GM12872 (cell line): Measurements from ENCODE around the gene TSPAN33.

ENCODE experiments used
- TF ChIP-seq, protein P1 (sequence below): IDR thresholded peaks from 3 replicates; pipeline ENCODE4 v1.5.1; 2011; ENCODE audit warnings: low read depth, mild to moderate bottlenecking, low read length, moderate library complexity; ENCODE audit not compliant: insufficient read depth

The TSPAN33 gene

DNA sequence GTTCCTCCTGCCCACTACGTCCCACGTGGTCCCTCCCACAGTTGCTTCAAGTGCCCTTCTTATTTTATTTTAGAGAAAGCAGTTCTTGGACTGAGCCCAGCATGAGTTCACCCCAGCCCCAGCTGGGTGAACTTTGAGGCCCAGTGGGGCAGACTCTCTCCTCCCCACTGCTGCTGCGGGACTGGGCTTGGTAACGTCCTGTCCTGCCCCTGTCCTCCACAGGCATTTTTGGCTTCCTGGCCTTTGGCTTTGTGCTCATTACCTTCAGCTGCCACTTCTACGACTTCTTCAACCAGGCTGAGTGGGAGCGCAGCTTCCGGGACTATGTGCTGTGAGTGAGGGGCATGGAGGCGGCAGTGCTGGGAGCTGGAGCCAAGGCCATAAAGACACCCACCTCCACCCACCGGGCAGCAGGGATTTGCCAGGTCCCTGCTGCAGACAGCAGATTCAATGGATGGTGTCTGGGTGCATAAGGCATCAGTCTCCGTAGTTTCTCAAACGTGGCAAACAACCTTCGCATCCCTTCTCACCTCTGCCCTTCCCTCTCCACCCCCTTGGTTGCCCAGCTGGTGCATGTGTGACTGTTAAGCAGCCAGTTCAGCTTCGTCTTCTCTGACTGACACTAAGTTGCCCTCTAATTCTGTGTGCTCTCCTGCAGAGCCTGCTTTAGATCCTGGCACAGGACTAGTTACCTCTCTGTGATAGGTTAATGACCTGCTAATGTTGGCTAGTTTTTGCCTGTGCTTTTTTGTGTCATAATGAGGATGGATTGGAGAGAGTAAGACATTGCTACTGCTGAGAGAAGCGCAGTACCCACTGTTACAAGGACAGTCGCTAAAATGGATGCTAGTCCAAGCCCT, 64.8 kb downstream of the TSPAN33 start:
- TF ChIP-seq, protein P1, sequence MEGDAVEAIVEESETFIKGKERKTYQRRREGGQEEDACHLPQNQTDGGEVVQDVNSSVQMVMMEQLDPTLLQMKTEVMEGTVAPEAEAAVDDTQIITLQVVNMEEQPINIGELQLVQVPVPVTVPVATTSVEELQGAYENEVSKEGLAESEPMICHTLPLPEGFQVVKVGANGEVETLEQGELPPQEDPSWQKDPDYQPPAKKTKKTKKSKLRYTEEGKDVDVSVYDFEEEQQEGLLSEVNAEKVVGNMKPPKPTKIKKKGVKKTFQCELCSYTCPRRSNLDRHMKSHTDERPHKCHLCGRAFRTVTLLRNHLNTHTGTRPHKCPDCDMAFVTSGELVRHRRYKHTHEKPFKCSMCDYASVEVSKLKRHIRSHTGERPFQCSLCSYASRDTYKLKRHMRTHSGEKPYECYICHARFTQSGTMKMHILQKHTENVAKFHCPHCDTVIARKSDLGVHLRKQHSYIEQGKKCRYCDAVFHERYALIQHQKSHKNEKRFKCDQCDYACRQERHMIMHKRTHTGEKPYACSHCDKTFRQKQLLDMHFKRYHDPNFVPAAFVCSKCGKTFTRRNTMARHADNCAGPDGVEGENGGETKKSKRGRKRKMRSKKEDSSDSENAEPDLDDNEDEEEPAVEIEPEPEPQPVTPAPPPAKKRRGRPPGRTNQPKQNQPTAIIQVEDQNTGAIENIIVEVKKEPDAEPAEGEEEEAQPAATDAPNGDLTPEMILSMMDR, result no peak

DNA sequence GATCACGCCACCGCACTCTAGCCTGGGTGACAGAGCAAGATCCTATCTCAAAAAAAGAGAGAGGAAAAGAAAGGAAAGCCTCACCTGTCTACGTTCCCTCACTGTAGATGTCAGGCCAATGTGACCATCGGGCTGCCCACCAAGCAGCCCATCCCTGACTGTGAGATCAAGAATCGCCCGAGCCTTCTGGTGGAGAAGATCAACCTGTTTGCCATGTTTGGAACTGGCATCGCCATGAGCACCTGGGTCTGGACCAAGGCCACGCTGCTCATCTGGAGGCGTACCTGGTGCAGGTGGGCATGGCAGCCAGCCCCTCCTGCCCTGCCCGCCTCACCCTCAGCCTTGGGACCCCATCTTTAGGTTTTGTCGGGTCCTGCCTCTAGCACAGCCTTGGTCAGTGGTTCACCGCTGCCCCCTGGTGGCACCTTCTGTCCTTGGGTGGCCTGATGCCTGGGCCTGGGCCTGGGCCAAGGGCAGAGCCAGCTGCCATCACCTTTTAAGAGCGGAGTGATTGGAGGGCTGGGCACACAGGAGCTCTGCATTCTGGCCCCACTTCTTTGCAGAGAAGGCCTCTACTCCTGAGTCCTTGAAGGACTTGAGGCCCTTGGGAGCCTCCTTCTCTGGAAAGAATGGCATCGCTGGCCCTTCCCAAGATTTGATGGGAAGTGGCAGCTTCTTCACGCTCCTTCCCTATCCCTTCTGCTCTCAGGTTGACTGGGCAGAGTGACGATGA, 65.9 kb downstream of the TSPAN33 start:
- TF ChIP-seq, protein P1, result peak; percentile 89

GRCh38 chr7:129210989-129211312, 66.4 kb downstream of the TSPAN33 start:
- TF ChIP-seq, protein P1, result no peak

DNA sequence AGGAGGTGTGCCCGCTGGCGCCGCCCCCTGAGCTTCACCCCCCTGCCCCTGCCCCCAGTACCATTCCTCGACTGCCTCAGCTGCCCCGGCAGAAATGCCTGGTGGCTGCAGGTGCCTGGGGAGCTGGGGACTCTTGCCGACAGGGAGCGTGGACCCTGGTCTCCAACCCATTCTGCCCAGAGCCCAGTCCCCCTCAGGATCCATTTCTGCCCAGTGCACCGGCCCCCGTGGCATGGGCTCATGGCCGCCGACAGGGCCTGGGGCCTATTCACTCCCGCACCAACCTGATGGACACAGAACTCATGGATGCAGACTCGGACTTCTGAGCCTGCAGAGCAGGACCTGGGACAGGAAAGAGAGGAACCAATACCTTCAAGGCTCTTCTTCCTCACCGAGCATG, 67.6 kb downstream of the TSPAN33 start:
- TF ChIP-seq, protein P1, result no peak

- TF ChIP-seq, protein P1, result no peak
Measured at GRCh38 chr7:129212596-129212995, 68.1 kb downstream of the TSPAN33 start.

- TF ChIP-seq, protein P1, result peak; percentile 50
Measured at GRCh38 chr7:129213828-129214227, 69.3 kb downstream of the TSPAN33 start.

DNA sequence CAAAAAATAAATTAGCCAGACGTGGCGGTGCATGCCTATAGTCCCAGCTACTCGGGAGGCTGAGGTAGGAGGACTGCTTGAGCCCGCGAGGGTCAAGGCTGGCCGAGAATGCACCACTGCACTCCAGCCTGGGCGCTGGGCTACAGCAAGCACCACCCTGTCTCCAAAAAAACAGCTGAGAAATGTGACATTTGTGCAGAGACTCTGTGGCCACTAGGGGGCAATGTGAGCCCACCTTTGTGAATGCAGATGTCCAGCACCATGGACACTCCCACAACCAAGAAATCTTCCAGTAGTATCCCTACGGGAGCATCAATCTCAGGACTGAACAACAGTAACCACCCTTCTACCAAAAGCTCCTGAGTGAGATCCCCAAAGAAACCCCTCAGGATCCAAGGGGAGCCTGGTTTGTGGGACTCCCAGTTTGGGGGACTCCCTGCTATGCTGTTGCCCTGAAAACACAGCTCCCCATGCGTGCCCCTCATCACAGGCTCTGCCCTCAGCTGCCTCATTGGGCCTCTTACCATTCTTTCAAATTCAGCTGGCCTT, 74.1 kb downstream of the TSPAN33 start:
- TF ChIP-seq, protein P1, result peak; percentile 89
